IMR-90 (cell line): ENCODE data around the gene LAIR1. TPM values are rescaled to one million over a fixed set of nuclear protein-coding genes. Genes with fewer than 3 reads are reported as not detected.

Experiments used
- ATAC-seq: fragments of 200-7000 bp; cut with Tn5 transposase; 2 replicates; pipeline ENCODE4 v1.9.1; 2020; ENCODE audit warnings: low read depth, mild to moderate bottlenecking, moderate library complexity
- BruUV-seq: library from RNA; stranded (reverse); fragments of 400-500 nt; replicated peaks from 2 replicates; lab custom pipeline; 2021; lab: Mats Ljungman, UMichigan
- CTCF ChIA-PET: fragments of 300-600 bp; formaldehyde crosslinking; extraction: SDS; loops from one replicate; lab custom pipeline; 2021; ENCODE audit warnings: antibody characterized with exemption; lab: Yijun Ruan, JAX
- POLR2A ChIA-PET: fragments of 300-600 bp; sonication (Branson Sonifier 250); formaldehyde crosslinking; loops from one replicate; lab custom pipeline; 2022; ENCODE audit warnings: antibody characterized with exemption; ENCODE audit not compliant: unreplicated experiment; lab: Charles Lee
- DNase-seq: peaks from one replicate; pipeline ENCODE4 v3.0.0; 2013
- H2AFZ ChIP-seq: replicated peaks from 2 replicates; pipeline ENCODE3; 2013; ENCODE audit warnings: low read length, mild to moderate bottlenecking; ENCODE audit not compliant: poor library complexity
- H2AK5ac ChIP-seq: 2 replicates; pipeline ENCODE4 v1.6.1; 2013; ENCODE audit warnings: low read depth, low read length, inconsistent platforms
- H2AK9ac ChIP-seq: replicated peaks from 2 replicates; pipeline ENCODE3; 2013; ENCODE audit warnings: mild to moderate bottlenecking, low read depth, low read length, moderate library complexity; ENCODE audit not compliant: poor library complexity
- H2BK120ac ChIP-seq: 2 replicates; pipeline ENCODE4 v1.6.1; 2013; ENCODE audit warnings: low read depth, low read length, inconsistent platforms
- H2BK15ac ChIP-seq: 3 replicates; pipeline ENCODE4 v1.6.1; 2013; ENCODE audit warnings: low read depth, low read length, inconsistent platforms
- H2BK20ac ChIP-seq: 2 replicates; pipeline ENCODE4 v1.6.1; 2013; ENCODE audit warnings: low read depth, mild to moderate bottlenecking, inconsistent platforms, low read length, moderate library complexity
- H2BK5ac ChIP-seq: 2 replicates; pipeline ENCODE4 v1.6.1; 2013; ENCODE audit warnings: mild to moderate bottlenecking, low read depth, low read length, inconsistent platforms; ENCODE audit not compliant: poor library complexity, severe bottlenecking
- H3K14ac ChIP-seq: replicated peaks from 2 replicates; pipeline ENCODE4 v1.6.1; 2013; ENCODE audit warnings: low read depth, low read length, inconsistent platforms
- H3K18ac ChIP-seq: 2 replicates; pipeline ENCODE4 v1.6.1; 2013; ENCODE audit warnings: low read depth, low read length, control low read depth
- H3K23ac ChIP-seq: 2 replicates; pipeline ENCODE4 v1.6.1; 2013; ENCODE audit warnings: low read depth, low read length, inconsistent platforms
- H3K27ac ChIP-seq: 2 replicates; pipeline ENCODE4 v1.5.1; 2013; ENCODE audit warnings: mild to moderate bottlenecking, control low read depth, low read length; ENCODE audit not compliant: insufficient read depth
- H3K27me3 ChIP-seq: 2 replicates; pipeline ENCODE4 v1.6.1; 2013; ENCODE audit warnings: low read length; ENCODE audit not compliant: control insufficient read depth, insufficient read depth
- H3K36me3 ChIP-seq: 2 replicates; pipeline ENCODE4 v1.6.1; 2013; ENCODE audit warnings: low read length, mixed read lengths; ENCODE audit not compliant: control insufficient read depth, insufficient read depth
- H3K4ac ChIP-seq: 2 replicates; pipeline ENCODE4 v1.6.1; 2013; ENCODE audit warnings: low read depth, low read length, inconsistent platforms
- H3K4me1 ChIP-seq: 2 replicates; pipeline ENCODE4 v1.6.1; 2013; ENCODE audit warnings: low read length, mixed read lengths; ENCODE audit not compliant: control insufficient read depth, insufficient read depth
- H3K4me2 ChIP-seq: 2 replicates; pipeline ENCODE4 v1.6.1; 2013; ENCODE audit warnings: low read depth, mild to moderate bottlenecking, control low read depth, low read length, moderate library complexity
- H3K4me3 ChIP-seq: 2 replicates; pipeline ENCODE4 v1.5.1; 2013; ENCODE audit warnings: low read depth, mild to moderate bottlenecking, control low read depth, low read length, moderate library complexity; ENCODE audit not compliant: insufficient read depth
- H3K56ac ChIP-seq: 2 replicates; pipeline ENCODE4 v1.6.1; 2013; ENCODE audit warnings: low read length, inconsistent platforms; ENCODE audit not compliant: insufficient read depth; ENCODE audit errors: extremely low read depth
- H3K79me1 ChIP-seq, 2 experiments: 2 replicates each; pipeline ENCODE4 v1.6.1; 2013; ENCODE audit warnings: low read length in 2 of 2, inconsistent platforms in 1 of 2, low read depth in 1 of 2
- H3K9ac ChIP-seq: 2 replicates; pipeline ENCODE4 v1.6.1; 2013; ENCODE audit warnings: low read depth, low read length, control low read depth
- H3K9me1 ChIP-seq: 2 replicates; pipeline ENCODE4 v1.6.1; 2013; ENCODE audit warnings: low read length, inconsistent platforms; ENCODE audit not compliant: insufficient read depth
- H3K9me3 ChIP-seq: 2 replicates; pipeline ENCODE4 v1.6.1; 2013; ENCODE audit warnings: low read length; ENCODE audit not compliant: control insufficient read depth, insufficient read depth
- H4K20me1 ChIP-seq: 2 replicates; pipeline ENCODE4 v1.6.1; 2013; ENCODE audit warnings: low read length, inconsistent platforms; ENCODE audit not compliant: insufficient read depth
- H4K5ac ChIP-seq: 2 replicates; pipeline ENCODE4 v1.6.1; 2013; ENCODE audit warnings: mild to moderate bottlenecking, low read depth, low read length, control low read depth
- H4K8ac ChIP-seq, 2 experiments: 2 replicates each; pipeline ENCODE4 v1.6.1; 2013; ENCODE audit warnings: low read depth in 2 of 2, low read length in 2 of 2, control low read depth in 1 of 2, inconsistent platforms in 1 of 2
- H4K91ac ChIP-seq: 2 replicates; pipeline ENCODE4 v1.6.1; 2013; ENCODE audit warnings: low read depth, low read length, inconsistent platforms; ENCODE audit not compliant: insufficient read depth
- BHLHE40 ChIP-seq: fragments of 150-350 bp; IDR thresholded peaks from 2 replicates; pipeline ENCODE4 v1.6.1; 2016; ENCODE audit warnings: mild to moderate bottlenecking, low read depth, low read length
- MXI1 ChIP-seq: IDR thresholded peaks from 2 replicates; pipeline ENCODE4 v1.6.1; 2012; ENCODE audit warnings: low read depth, mild to moderate bottlenecking, low read length, moderate library complexity, borderline replicate concordance
- RAD21 ChIP-seq: IDR thresholded peaks from 2 replicates; pipeline ENCODE4 v1.6.1; 2012; ENCODE audit warnings: low read length, improper control_type of control experiment
- WGBS, 2 experiments: methylation state at CpG; one replicate each; pipeline versions ENCODE4 v1.1.5 to v1.1.7; 2013; ENCODE audit warnings: missing lambda C conversion rate in 2 of 2; ENCODE audit not compliant: insufficient read length in 1 of 2; ENCODE audit errors: extremely low coverage in 2 of 2; 5-methylcytosine and 5-hydroxymethylcytosine counted together
- dilution Hi-C: fragments of 300-500 bp; cut with HindIII; formaldehyde crosslinking; loops from one replicate; pipeline ENCODE4 v1.14.3; 2018; ENCODE audit warnings: low sequenced_read_pairs; ENCODE audit not compliant: unreplicated experiment
- in situ Hi-C: fragments of 300-500 bp; cut with MboI; formaldehyde crosslinking; loops from 3 replicates; pipeline ENCODE4 v1.14.3; 2019; ENCODE audit warnings: low sequenced_read_pairs, inconsistent platforms, mixed read lengths
- intact Hi-C: fragments of 100-400 bp; cut with micrococcal nuclease; formaldehyde crosslinking; loops from 2 replicates; pipeline ENCODE4 v1.10.0; 2022
- polyA plus RNA-seq, 3 experiments: library from polyadenylated mRNA; depleted of rRNA; stranded (reverse); fragments of >200 nt; gene quantifications; 2 replicates each; pipeline ENCODE4 v1.2.3, GENCODE V29; 2012; ENCODE audit warnings: low replicate concordance in 1 of 3
- total RNA-seq: library from RNA; depleted of rRNA; stranded (reverse); fragments of >200 nt; gene quantifications from 2 replicates; pipeline ENCODE4 v1.2.3, GENCODE V29; 2012
- TF ChIP-seq, protein P1 (sequence below): fragments of 150-350 bp; IDR thresholded peaks from 2 replicates; pipeline ENCODE4 v1.6.1; 2016; ENCODE audit warnings: low read depth, mild to moderate bottlenecking, low read length, moderate library complexity, borderline replicate concordance

Gene LAIR1
- total and polyA plus RNA-seq, 2 of the 4 experiments (the other 2 are of a cell fraction) = not detected

DNA sequence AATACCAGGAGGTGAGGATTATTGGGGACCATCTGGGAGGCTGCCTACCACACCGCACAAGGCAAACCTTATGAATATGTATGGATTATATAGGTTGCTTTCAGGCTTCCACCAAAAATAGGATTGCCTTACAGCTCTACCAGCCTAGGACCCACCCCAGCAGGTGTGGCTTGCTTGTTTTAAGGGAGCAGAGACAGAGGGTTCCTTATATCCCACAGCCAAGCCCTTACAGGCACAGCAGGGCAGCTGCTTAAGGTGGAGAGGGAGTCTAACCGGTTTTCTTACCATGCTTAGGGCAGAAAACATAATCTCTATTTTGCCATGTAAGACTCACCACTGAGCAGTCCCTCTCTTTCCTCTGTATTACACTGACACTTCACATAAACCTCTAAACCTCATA is 34.5 kb upstream of the LAIR1 start:
- DNase-seq = no peak
- BruUV-seq = no TSS peak
- in situ Hi-C loops = no loop called here
- WGBS, 2 experiments = no CpG with 5 or more reads among the region's 2 CpGs
- H3K36me3 ChIP-seq = no peaks in the 10 kb centered on the region
- no peaks in the 10 kb centered on the region for H3K79me1 ChIP-seq
- H2BK120ac ChIP-seq = no peak overlapping the region
- ChIA-PET CTCF (interaction anchor here (1.6 kb wide), 1 partner anchor 8 kb away, joined by 5 read pairs; no protein-coding TSS in a partner anchor), POLR2A (no interaction called here)
- H3K9me3 ChIP-seq = peaks cover 7% of the 10 kb centered on the region
- no peak overlapping the region for H3K4me2 ChIP-seq
- H3K27me3 ChIP-seq = no peaks in the 10 kb centered on the region
- H4K8ac ChIP-seq = no peak overlapping the region
- H3K9ac ChIP-seq = no peak overlapping the region
- H2BK5ac ChIP-seq = no peak overlapping the region
- intact Hi-C loops = no loop called here
- H3K14ac ChIP-seq = no peak overlapping the region
- H3K18ac ChIP-seq = no peak overlapping the region
- ATAC-seq = no peak
- no peaks in the 10 kb centered on the region for H3K9me1 ChIP-seq
- no peak overlapping the region for H4K5ac ChIP-seq
- H4K91ac ChIP-seq = no peak overlapping the region
- H2AK9ac ChIP-seq = no peak overlapping the region
- H3K27ac ChIP-seq = no peak overlapping the region
- no peak overlapping the region for H2AFZ ChIP-seq
- no peaks in the 10 kb centered on the region for H4K20me1 ChIP-seq
- H3K4me1 ChIP-seq = no peaks in the 10 kb centered on the region
- no peak for TF ChIP-seq BHLHE40
- TF ChIP-seq, protein P1, sequence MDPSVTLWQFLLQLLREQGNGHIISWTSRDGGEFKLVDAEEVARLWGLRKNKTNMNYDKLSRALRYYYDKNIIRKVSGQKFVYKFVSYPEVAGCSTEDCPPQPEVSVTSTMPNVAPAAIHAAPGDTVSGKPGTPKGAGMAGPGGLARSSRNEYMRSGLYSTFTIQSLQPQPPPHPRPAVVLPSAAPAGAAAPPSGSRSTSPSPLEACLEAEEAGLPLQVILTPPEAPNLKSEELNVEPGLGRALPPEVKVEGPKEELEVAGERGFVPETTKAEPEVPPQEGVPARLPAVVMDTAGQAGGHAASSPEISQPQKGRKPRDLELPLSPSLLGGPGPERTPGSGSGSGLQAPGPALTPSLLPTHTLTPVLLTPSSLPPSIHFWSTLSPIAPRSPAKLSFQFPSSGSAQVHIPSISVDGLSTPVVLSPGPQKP = no peak
- TF ChIP-seq RAD21 = no peak
- no peak for TF ChIP-seq MXI1
- no peak overlapping the region for H2BK15ac ChIP-seq
- H3K4ac ChIP-seq = no peak overlapping the region
- dilution Hi-C loops = no loop called here
- H3K23ac ChIP-seq = no peak overlapping the region
- H2AK5ac ChIP-seq = no peak overlapping the region
- H2BK20ac ChIP-seq = no peak overlapping the region
- H3K56ac ChIP-seq = no peak overlapping the region
- no peak overlapping the region for H3K4me3 ChIP-seq
